HG02678 (cell line): ENCODE data around the gene TIMM44.
"Not testable (repeated sequence)": the region's sequence is repeated elsewhere in the genome, so short reads cannot be mapped to it uniquely, and the experiment has no call there.

ENCODE experiments used
- ATAC-seq: cut with Tn5 transposase; IDR thresholded peaks from one replicate; pipeline ENCODE4 v1.9.1; 2021; ENCODE audit warnings: mild to moderate bottlenecking, moderate library complexity; ENCODE audit not compliant: unreplicated experiment

Gene TIMM44

GRCh38 chr19:7926727-7927604 is 16.5 kb downstream of the TIMM44 start:
- no peak for ATAC-seq

- no peak for ATAC-seq
These were observed 17.3 kb downstream of the TIMM44 start, which contains the start of gene CTXN1 for GRCh38 chr19:7926021-7926726. TSS of gene CTXN1 (minus strand) at chr19:7926135. CDS start at chr19:7925538, 597 bp downstream.

- no peak for ATAC-seq
These were observed 18.2 kb downstream of the TIMM44 start for GRCh38 chr19:7925171-7925851.

- ATAC-seq, result no peak
These were observed 18.8 kb downstream of the TIMM44 start for GRCh38 chr19:7924651-7925170.

- no peak for ATAC-seq
These were observed 19.2 kb downstream of the TIMM44 start for GRCh38 chr19:7924241-7924640.

GRCh38 chr19:7923295-7924191 is 19.9 kb downstream of the TIMM44 start:
- ATAC-seq, result no peak

- no peak for ATAC-seq
These were observed 20.6 kb downstream of the TIMM44 start for GRCh38 chr19:7922836-7923195.

GRCh38 chr19:7921967-7922835 is 21.3 kb downstream of the TIMM44 start:
- ATAC-seq, result no peak

GRCh38 chr19:7921302-7921966 is 22.0 kb downstream of the TIMM44 start:
- no peak for ATAC-seq

- ATAC-seq, result peak; percentile 54
These were observed 22.8 kb downstream of the TIMM44 start for GRCh38 chr19:7920519-7921301.

- peak; percentile 53 for ATAC-seq
These were observed 23.6 kb downstream of the TIMM44 start, which contains the start of gene SNAPC2 for GRCh38 chr19:7919610-7920518. TSS of gene SNAPC2 (plus strand) at chr19:7920338. CDS start at chr19:7920367, 29 bp downstream.

GRCh38 chr19:7918615-7919421 is 24.6 kb downstream of the TIMM44 start:
- no peak for ATAC-seq

- ATAC-seq, result not testable (repeated sequence)
These were observed 25.3 kb downstream of the TIMM44 start for GRCh38 chr19:7918062-7918614.

GRCh38 chr19:7917267-7918061 is 26.0 kb downstream of the TIMM44 start:
- no peak for ATAC-seq

GRCh38 chr19:7916955-7917266 is 26.6 kb downstream of the TIMM44 start:
- no peak for ATAC-seq
